Mesothelial cell of epicardium (in vitro differentiated cells): Measurements from ENCODE around the gene TAGLN. TPM values are rescaled to one million over a fixed set of nuclear protein-coding genes. Genes with fewer than 3 reads are reported as not detected.
"Not testable (repeated sequence)": the region's sequence is repeated elsewhere in the genome, so short reads cannot be mapped to it uniquely, and the experiment has no call there.

Experiments
- DNase-seq, 2 experiments: peaks; one replicate each; pipeline ENCODE4 v3.0.0; 2021; ENCODE audit warnings: low spot score in 2 of 2; ENCODE audit not compliant: unreplicated experiment in 2 of 2
- H3K27ac Mint-ChIP-seq: 2 replicates; pipeline ENCODE4 v1.8.0; 2021; ENCODE audit warnings: mixed read lengths
- H3K27me3 Mint-ChIP-seq: 2 replicates; pipeline ENCODE4 v1.8.0; 2021; ENCODE audit warnings: low read depth, mixed read lengths
- H3K36me3 Mint-ChIP-seq: 2 replicates; pipeline ENCODE4 v1.8.0; 2021; ENCODE audit warnings: mixed read lengths
- H3K4me1 Mint-ChIP-seq: 2 replicates; pipeline ENCODE4 v1.8.0; 2021; ENCODE audit warnings: mixed read lengths
- H3K4me3 Mint-ChIP-seq: 2 replicates; pipeline ENCODE4 v1.8.0; 2021; ENCODE audit warnings: mild to moderate bottlenecking, moderate library complexity, mixed read lengths
- H3K9me3 Mint-ChIP-seq: 2 replicates; pipeline ENCODE4 v1.8.0; 2021; ENCODE audit warnings: mixed read lengths
- CTCF ChIP-seq: fragments of 200-600 bp; sonication (generic); IDR thresholded peaks from one replicate; pipeline ENCODE4 v1.5.0; 2021; ENCODE audit warnings: antibody characterized with exemption; ENCODE audit not compliant: unreplicated experiment
- total RNA-seq: library from RNA; stranded (reverse); gene quantifications from 3 replicates; pipeline ENCODE4 v1.2.1, GENCODE V29; 2021

The TAGLN gene
- total RNA-seq, 1 donor from 2014 or later = 197 TPM

GRCh38 chr11:117208710-117209109, 9.5 kb downstream of the TAGLN start:
- not testable (repeated sequence) for H3K4me3 Mint-ChIP-seq, DNase-seq, H3K9me3 Mint-ChIP-seq, H3K27me3 Mint-ChIP-seq, H3K27ac Mint-ChIP-seq, H3K4me1 Mint-ChIP-seq
- H3K36me3 Mint-ChIP-seq = peaks cover 28% of the 10 kb centered on the region

- peaks cover 33% of the 10 kb centered on the region for H3K36me3 Mint-ChIP-seq
- H3K27me3 Mint-ChIP-seq, H3K4me3 Mint-ChIP-seq, H3K27ac Mint-ChIP-seq, DNase-seq, H3K4me1 Mint-ChIP-seq, H3K9me3 Mint-ChIP-seq: not testable (repeated sequence)
Observed at GRCh38 chr11:117209351-117210125, 10.4 kb downstream of the TAGLN start.

GRCh38 chr11:117210620-117211019, 11.4 kb downstream of the TAGLN start:
- no peak overlapping the region for H3K27ac Mint-ChIP-seq

GRCh38 chr11:117212697-117213355, 13.7 kb downstream of the TAGLN start:
- no peak overlapping the region for H3K27ac Mint-ChIP-seq
- H3K36me3 Mint-ChIP-seq = peaks cover 26% of the 10 kb centered on the region

More at GRCh38 chr11:117210620-117211019, 11.4 kb downstream of the TAGLN start:
- H3K27me3 Mint-ChIP-seq = no peaks in the 10 kb centered on the region
- TF ChIP-seq CTCF = no peak
- no peaks in the 10 kb centered on the region for H3K4me1 Mint-ChIP-seq
- no peak for DNase-seq
- peaks cover 27% of the 10 kb centered on the region for H3K36me3 Mint-ChIP-seq
- no peak overlapping the region for H3K4me3 Mint-ChIP-seq
- H3K9me3 Mint-ChIP-seq = no peaks in the 10 kb centered on the region

GRCh38 chr11:117214404-117215110, 15.4 kb downstream of the TAGLN start:
- Mint-ChIP-seq H3K36me3 (peaks cover 32% of the 10 kb centered on the region), H3K9me3 (no peaks in the 10 kb centered on the region), H3K4me1 (peaks cover 10% of the 10 kb centered on the region), H3K27ac (no peak overlapping the region), H3K27me3 (no peaks in the 10 kb centered on the region), H3K4me3 (no peak overlapping the region)
- no peak for TF ChIP-seq CTCF
- DNase-seq = no peak

More at GRCh38 chr11:117212697-117213355, 13.7 kb downstream of the TAGLN start:
- Mint-ChIP-seq H3K4me3 (no peak overlapping the region), H3K9me3 (no peaks in the 10 kb centered on the region), H3K4me1 (peaks cover 2% of the 10 kb centered on the region), H3K27me3 (no peaks in the 10 kb centered on the region)
- TF ChIP-seq CTCF = no peak
- DNase-seq = no peak

GRCh38 chr11:117217141-117218084, 18.2 kb downstream of the TAGLN start:
- no peaks in the 10 kb centered on the region for H3K27me3 Mint-ChIP-seq
- DNase-seq = no peak
- TF ChIP-seq CTCF = no peak
- H3K9me3 Mint-ChIP-seq = no peaks in the 10 kb centered on the region
- peak overlapping the region; percentile 84 for H3K27ac Mint-ChIP-seq
- H3K4me3 Mint-ChIP-seq = no peak overlapping the region
- H3K36me3 Mint-ChIP-seq = peaks cover 27% of the 10 kb centered on the region
- peaks cover 16% of the 10 kb centered on the region for H3K4me1 Mint-ChIP-seq
